OCI-LY3 (cell line): ENCODE data around the gene LTBP1.

Experiments
- H2AFZ ChIP-seq: fragments of 200-600, 300-600 bp; shearing (Covaris generic); 2 replicates; pipeline ENCODE4 v1.6.0; 2014; ENCODE audit warnings: antibody characterized with exemption, low read depth, low read length
- H3K27ac ChIP-seq: fragments of 200-600, 300-600 bp; sonication (generic); 2 replicates; pipeline ENCODE4 v1.5.1; 2014; ENCODE audit warnings: mild to moderate bottlenecking, low read length, moderate library complexity, mixed read lengths
- H3K27me3 ChIP-seq: fragments of 200-600, 300-600 bp; sonication (generic); 2 replicates; pipeline ENCODE4 v1.6.1; 2014; ENCODE audit warnings: low read depth, low read length, mixed read lengths
- H3K36me3 ChIP-seq: fragments of 200-600, 300-600 bp; sonication (generic); replicated peaks from 2 replicates; pipeline ENCODE3; 2014; ENCODE audit warnings: low read depth, low read length, mixed read lengths
- H3K4me1 ChIP-seq: fragments of 300-600, 200-600 bp; sonication (generic); 2 replicates; pipeline ENCODE4 v1.6.1; 2014; ENCODE audit warnings: low read length, mixed read lengths
- H3K4me2 ChIP-seq: fragments of 200-600, 300-600 bp; sonication (generic); 2 replicates; pipeline ENCODE4 v1.6.1; 2014; ENCODE audit warnings: low read length, mixed read lengths
- H3K4me3 ChIP-seq: fragments of 300-600, 200-600 bp; sonication (generic); 2 replicates; pipeline ENCODE4 v1.5.1; 2014; ENCODE audit warnings: antibody characterized with exemption, mild to moderate bottlenecking, low read length, moderate library complexity
- H3K79me2 ChIP-seq: fragments of 300-600, 200-600 bp; shearing (Covaris generic); 2 replicates; pipeline ENCODE4 v1.6.1; 2014; ENCODE audit warnings: mild to moderate bottlenecking, low read length, mixed read lengths
- H3K9ac ChIP-seq: fragments of 300-600, 200-600 bp; shearing (Covaris generic); 2 replicates; pipeline ENCODE4 v1.6.0; 2014; ENCODE audit warnings: mild to moderate bottlenecking, low read length, moderate library complexity
- H3K9me3 ChIP-seq: fragments of 200-600, 300-600 bp; shearing (Covaris generic); 2 replicates; pipeline ENCODE4 v1.6.1; 2014; ENCODE audit warnings: low read length, mixed read lengths; ENCODE audit not compliant: insufficient read depth
- H4K20me1 ChIP-seq: fragments of 200-600, 300-600 bp; sonication (generic); 2 replicates; pipeline ENCODE4 v1.6.1; 2016; ENCODE audit warnings: low read length, mixed read lengths; ENCODE audit not compliant: insufficient read depth
- EZH2phosphoT487 ChIP-seq: fragments of 200-600 bp; shearing (Covaris generic); IDR thresholded peaks from 2 replicates; pipeline ENCODE4 v1.6.1; 2018; ENCODE audit warnings: antibody characterized with exemption, mixed run types, low read depth
- TF ChIP-seq, protein P1 (sequence below): fragments of 200-600, 300-600 bp; sonication (generic); IDR thresholded peaks from 2 replicates; pipeline ENCODE4 v1.5.1; 2014; ENCODE audit warnings: antibody characterized with exemption, low read length, low read depth

LTBP1 gene

GRCh38 chr2:33077844-33078243, 131.1 kb downstream of the LTBP1 start:
- Histone ChIP-seq H3K4me3 (no peak overlapping the region), H3K9ac (no peak overlapping the region), H3K9me3 (peaks cover 8% of the 10 kb centered on the region; the same call in 1 of the 2 replicates), H4K20me1 (no peaks in the 10 kb centered on the region), H3K4me2 (0 out of 2 replicates have a peak overlapping the region, but pooled peaks have one; percentile 5), H3K27me3 (no peaks in the 10 kb centered on the region), H3K79me2 (no peaks in the 10 kb centered on the region), H3K27ac (no peak overlapping the region), H3K36me3 (no peaks in the 10 kb centered on the region), H2AFZ (no peak overlapping the region), H3K4me1 (peaks cover 14% of the 10 kb centered on the region)
- no peak for TF ChIP-seq EZH2phosphoT487
- TF ChIP-seq, protein P1, sequence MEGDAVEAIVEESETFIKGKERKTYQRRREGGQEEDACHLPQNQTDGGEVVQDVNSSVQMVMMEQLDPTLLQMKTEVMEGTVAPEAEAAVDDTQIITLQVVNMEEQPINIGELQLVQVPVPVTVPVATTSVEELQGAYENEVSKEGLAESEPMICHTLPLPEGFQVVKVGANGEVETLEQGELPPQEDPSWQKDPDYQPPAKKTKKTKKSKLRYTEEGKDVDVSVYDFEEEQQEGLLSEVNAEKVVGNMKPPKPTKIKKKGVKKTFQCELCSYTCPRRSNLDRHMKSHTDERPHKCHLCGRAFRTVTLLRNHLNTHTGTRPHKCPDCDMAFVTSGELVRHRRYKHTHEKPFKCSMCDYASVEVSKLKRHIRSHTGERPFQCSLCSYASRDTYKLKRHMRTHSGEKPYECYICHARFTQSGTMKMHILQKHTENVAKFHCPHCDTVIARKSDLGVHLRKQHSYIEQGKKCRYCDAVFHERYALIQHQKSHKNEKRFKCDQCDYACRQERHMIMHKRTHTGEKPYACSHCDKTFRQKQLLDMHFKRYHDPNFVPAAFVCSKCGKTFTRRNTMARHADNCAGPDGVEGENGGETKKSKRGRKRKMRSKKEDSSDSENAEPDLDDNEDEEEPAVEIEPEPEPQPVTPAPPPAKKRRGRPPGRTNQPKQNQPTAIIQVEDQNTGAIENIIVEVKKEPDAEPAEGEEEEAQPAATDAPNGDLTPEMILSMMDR: no peak

DNA sequence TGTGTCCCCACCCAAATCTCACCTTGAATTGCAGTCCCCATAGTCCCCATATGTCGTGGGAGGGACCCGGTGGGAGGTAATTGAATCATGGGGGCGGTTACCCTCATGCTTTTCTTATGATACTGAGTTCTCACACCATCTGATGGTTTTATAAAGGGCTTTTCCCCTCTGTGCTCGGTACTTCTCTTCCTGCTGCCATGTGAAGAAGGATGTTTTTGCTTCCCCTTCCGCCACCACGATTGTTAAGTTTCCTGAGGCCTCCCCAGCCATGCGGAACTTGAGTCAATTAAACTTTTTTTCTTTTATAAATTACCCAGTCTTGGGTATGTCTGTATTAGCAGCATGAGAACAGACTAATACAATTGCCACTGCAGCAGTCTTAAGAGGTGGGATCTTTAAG, 134.9 kb downstream of the LTBP1 start:
- peaks cover 9% of the 10 kb centered on the region; the same call in 1 of the 2 replicates for H3K27me3 ChIP-seq
- no peak overlapping the region for H3K4me2 ChIP-seq
- H3K4me1 ChIP-seq: peaks cover 37% of the 10 kb centered on the region
- no peak overlapping the region for H2AFZ ChIP-seq
- no peak overlapping the region for H3K9ac ChIP-seq
- H3K4me3 ChIP-seq: no peak overlapping the region
- no peak overlapping the region for H3K27ac ChIP-seq
- TF ChIP-seq, protein P1: no peak
- TF ChIP-seq EZH2phosphoT487: no peak
- no peaks in the 10 kb centered on the region for H3K36me3 ChIP-seq
- no peaks in the 10 kb centered on the region for H3K79me2 ChIP-seq
- H4K20me1 ChIP-seq: no peaks in the 10 kb centered on the region
- H3K9me3 ChIP-seq: peaks cover 8% of the 10 kb centered on the region; the same call in 1 of the 2 replicates

- Histone ChIP-seq H3K9ac (no peak overlapping the region), H3K4me3 (peak overlapping the region; percentile 53), H3K79me2 (no peaks in the 10 kb centered on the region), H2AFZ (no peak overlapping the region), H3K27ac (no peak overlapping the region), H4K20me1 (no peaks in the 10 kb centered on the region), H3K36me3 (no peaks in the 10 kb centered on the region), H3K9me3 (peaks cover 8% of the 10 kb centered on the region; the same call in 1 of the 2 replicates), H3K4me1 (peaks cover 32% of the 10 kb centered on the region), H3K27me3 (peaks cover 9% of the 10 kb centered on the region; the same call in 1 of the 2 replicates), H3K4me2 (peak overlapping the region; percentile 73)
- no peak for TF ChIP-seq EZH2phosphoT487
- TF ChIP-seq, protein P1: no peak
These were observed 137.1 kb downstream of the LTBP1 start for GRCh38 chr2:33083699-33084387.

DNA sequence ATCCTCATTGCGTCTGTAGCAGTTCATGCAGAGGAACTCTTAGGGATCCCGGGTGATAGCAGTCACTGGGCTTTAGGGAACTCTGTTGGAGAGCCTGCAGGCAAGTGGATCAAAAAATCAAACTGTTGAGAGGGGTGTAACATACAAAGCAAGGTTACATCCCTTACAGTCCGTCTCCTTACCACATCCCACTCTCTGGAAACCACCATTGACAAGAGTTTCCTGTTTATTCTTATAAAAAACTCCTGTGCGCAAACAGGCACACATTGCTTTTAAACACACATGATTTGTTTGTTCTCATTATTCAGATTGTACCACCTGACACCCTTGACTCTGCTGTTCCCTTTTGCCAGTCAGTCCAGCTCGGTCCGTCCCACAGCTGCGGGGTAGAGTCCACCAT, 137.7 kb downstream of the LTBP1 start:
- peaks cover 8% of the 10 kb centered on the region; the same call in 1 of the 2 replicates for H3K9me3 ChIP-seq
- no peak overlapping the region for H3K9ac ChIP-seq
- no peak overlapping the region for H3K27ac ChIP-seq
- H3K4me3 ChIP-seq: no peak overlapping the region
- H3K4me2 ChIP-seq: peak overlapping the region; percentile 73
- no peak overlapping the region for H2AFZ ChIP-seq
- H3K79me2 ChIP-seq: no peaks in the 10 kb centered on the region
- H3K4me1 ChIP-seq: peaks cover 32% of the 10 kb centered on the region
- H3K27me3 ChIP-seq: peaks cover 9% of the 10 kb centered on the region; the same call in 1 of the 2 replicates
- no peak for TF ChIP-seq EZH2phosphoT487
- TF ChIP-seq, protein P1: no peak
- no peaks in the 10 kb centered on the region for H4K20me1 ChIP-seq
- no peaks in the 10 kb centered on the region for H3K36me3 ChIP-seq
